ENCODE results near the gene CREBL2. TPM values are rescaled to one million over a fixed set of nuclear protein-coding genes. Genes with fewer than 3 reads are reported as not detected.
"Not testable (repeated sequence)": the region's sequence is repeated elsewhere in the genome, so short reads cannot be mapped to it uniquely, and the experiment has no call there.

Gene CREBL2
- total RNA-seq, 2 experiments from 2014 or later = 16.8 to 20.2 TPM

- Mint-ChIP-seq H3K27ac (no peak overlapping the region), H3K9me3 (ENCODE audit: low read depth) (peaks cover 7% of the 10 kb centered on the region), H3K27me3 (no peaks in the 10 kb centered on the region), H3K4me3 (no peak overlapping the region), H3K36me3 (ENCODE audit: low read depth) (peaks cover 43% of the 10 kb centered on the region), H3K4me1 (peaks cover 17% of the 10 kb centered on the region)
- POLR2A ChIA-PET = no interaction called here
- intact Hi-C loops (cut with DNase I, micrococcal nuclease) = no loop called here
- DNase-seq (no peak), ATAC-seq (no peak)
- CTCF ChIA-PET = interaction anchor here (5.9 kb wide), 1 partner anchor 10 kb away, joined by 32 read pairs; no protein-coding TSS in a partner anchor
These were observed 24.0 kb downstream of the CREBL2 start for GRCh38 chr12:12635651-12636050.

- H3K27ac Mint-ChIP-seq = peak overlapping the region; percentile 17
- ATAC-seq = peak; percentile 61
- H3K9me3 Mint-ChIP-seq (ENCODE audit: low read depth) = peaks cover 7% of the 10 kb centered on the region
- H3K36me3 Mint-ChIP-seq (ENCODE audit: low read depth) = peaks cover 46% of the 10 kb centered on the region
- POLR2A ChIA-PET = no interaction called here
- H3K4me1 Mint-ChIP-seq = peaks cover 7% of the 10 kb centered on the region
- no peak overlapping the region for H3K4me3 Mint-ChIP-seq
- CTCF ChIA-PET = interaction anchor here (0.7 kb wide), 2 partner anchors 14 to 250 kb away, joined by 3 read pairs; no protein-coding TSS in a partner anchor
- intact Hi-C loops (cut with DNase I, micrococcal nuclease) = no loop called here
- DNase-seq = no peak
- no peaks in the 10 kb centered on the region for H3K27me3 Mint-ChIP-seq
These were observed 25.0 kb downstream of the CREBL2 start for GRCh38 chr12:12636641-12637040.

GRCh38 chr12:12639995-12640394 lies 28.3 kb downstream of the CREBL2 start:
- H3K27me3 Mint-ChIP-seq; H3K9me3 Mint-ChIP-seq (ENCODE audit: low read depth); CTCF ChIA-PET; DNase-seq; H3K4me3 Mint-ChIP-seq; H3K4me1 Mint-ChIP-seq; POLR2A ChIA-PET; H3K27ac Mint-ChIP-seq; intact Hi-C loops (cut with DNase I, micrococcal nuclease); ATAC-seq: not testable (repeated sequence)
- H3K36me3 Mint-ChIP-seq (ENCODE audit: low read depth) = peaks cover 51% of the 10 kb centered on the region

GRCh38 chr12:12641650-12642049 lies 30.0 kb downstream of the CREBL2 start:
- H3K36me3 Mint-ChIP-seq (ENCODE audit: low read depth) = peaks cover 49% of the 10 kb centered on the region
- intact Hi-C loops (cut with DNase I, micrococcal nuclease) = no loop called here

GRCh38 chr12:12642916-12643315 lies 31.2 kb downstream of the CREBL2 start:
- DNase-seq (no peak), ATAC-seq (no peak)
- Mint-ChIP-seq H3K9me3 (ENCODE audit: low read depth) (peaks cover 16% of the 10 kb centered on the region), H3K4me1 (peaks cover 21% of the 10 kb centered on the region), H3K27ac (no peak overlapping the region), H3K4me3 (no peak overlapping the region), H3K36me3 (ENCODE audit: low read depth) (peaks cover 50% of the 10 kb centered on the region), H3K27me3 (no peaks in the 10 kb centered on the region)
- ChIA-PET CTCF (interaction anchor here (0.5 to 1.8 kb wide), 10 partner anchors 12 to 140 kb away, joined by 3 to 10 read pairs (median 3); no protein-coding TSS in a partner anchor), POLR2A (no interaction called here)
- intact Hi-C loops (cut with DNase I, micrococcal nuclease) = no loop called here

More at GRCh38 chr12:12641650-12642049, 30.0 kb downstream of the CREBL2 start:
- no peak for DNase-seq
- Mint-ChIP-seq H3K27me3 (no peaks in the 10 kb centered on the region), H3K9me3 (ENCODE audit: low read depth) (peaks cover 8% of the 10 kb centered on the region), H3K4me3 (no peak overlapping the region), H3K4me1 (peaks cover 21% of the 10 kb centered on the region), H3K27ac (no peak overlapping the region)
- POLR2A ChIA-PET = no interaction called here
- CTCF ChIA-PET = interaction anchor here (0.8 to 1.6 kb wide), 6 partner anchors 10 to 96 kb away, joined by 3 to 6 read pairs (median 4); no protein-coding TSS in a partner anchor
- no peak for ATAC-seq

- Mint-ChIP-seq H3K9me3 (ENCODE audit: low read depth) (peaks cover 27% of the 10 kb centered on the region), H3K4me3 (no peak overlapping the region), H3K27me3 (no peaks in the 10 kb centered on the region), H3K27ac (peak overlapping the region; percentile 58), H3K36me3 (ENCODE audit: low read depth) (peaks cover 39% of the 10 kb centered on the region), H3K4me1 (peaks cover 21% of the 10 kb centered on the region)
- intact Hi-C loops (cut with DNase I, micrococcal nuclease) = loop anchor here (1.0 to 5.0 kb wide), 4 partner anchors 33 to 82 kb away; partner anchors contain the start of gene GPR19 (in 1 of the 2)
- DNase-seq (peak; percentile 51), ATAC-seq (peak; percentile 75)
- CTCF ChIA-PET = interaction anchor here (0.6 to 2.6 kb wide), 30 partner anchors 9 to 1059 kb away, joined by 3 to 32 read pairs (median 4); partner anchors contain the start of gene MANSC1
- POLR2A ChIA-PET = interaction anchor here (0.5 to 1.0 kb wide), 3 partner anchors 60 to 284 kb away, joined by 3 to 4 read pairs (median 3); no protein-coding TSS in a partner anchor
These were observed 33.8 kb downstream of the CREBL2 start for GRCh38 chr12:12645485-12645884.

GRCh38 chr12:12645968-12646367 lies 34.3 kb downstream of the CREBL2 start:
- peaks cover 30% of the 10 kb centered on the region for H3K9me3 Mint-ChIP-seq (ENCODE audit: low read depth)
- peaks cover 21% of the 10 kb centered on the region for H3K4me1 Mint-ChIP-seq
- ChIA-PET POLR2A (interaction anchor here (0.6 to 1.0 kb wide), 3 partner anchors 90 to 285 kb away, joined by 3 to 4 read pairs (median 3); no protein-coding TSS in a partner anchor), CTCF (interaction anchor here (0.7 to 2.6 kb wide), 27 partner anchors 8 to 313 kb away, joined by 3 to 32 read pairs (median 4); partner anchors contain the start of gene MANSC1)
- DNase-seq = peak; percentile 41
- peak; percentile 89 for ATAC-seq
- intact Hi-C loops (cut with DNase I, micrococcal nuclease) = loop anchor here (1.0 to 5.0 kb wide), 5 partner anchors 34 to 81 kb away; partner anchors contain the start of gene GPR19 (in 1 of the 2)
- peaks cover 36% of the 10 kb centered on the region for H3K36me3 Mint-ChIP-seq (ENCODE audit: low read depth)
- peak overlapping the region; percentile 58 for H3K27ac Mint-ChIP-seq
- H3K27me3 Mint-ChIP-seq, H3K4me3 Mint-ChIP-seq: not testable (repeated sequence)

- H3K4me1 Mint-ChIP-seq = peaks cover 21% of the 10 kb centered on the region
- no peaks in the 10 kb centered on the region for H3K27me3 Mint-ChIP-seq
- peaks cover 30% of the 10 kb centered on the region for H3K9me3 Mint-ChIP-seq (ENCODE audit: low read depth)
- peaks cover 36% of the 10 kb centered on the region for H3K36me3 Mint-ChIP-seq (ENCODE audit: low read depth)
- DNase-seq (no peak), ATAC-seq (no peak)
- H3K27ac Mint-ChIP-seq = peak overlapping the region; percentile 60
- CTCF ChIA-PET = interaction anchor here (0.8 to 2.6 kb wide), 22 partner anchors 8 to 313 kb away, joined by 3 to 32 read pairs (median 4); no protein-coding TSS in a partner anchor
- POLR2A ChIA-PET = interaction anchor here (0.6 to 1.0 kb wide), 3 partner anchors 89 to 285 kb away, joined by 3 to 4 read pairs (median 3); no protein-coding TSS in a partner anchor
- no peak overlapping the region for H3K4me3 Mint-ChIP-seq
- intact Hi-C loops (cut with DNase I, micrococcal nuclease) = loop anchor here in 1 of 2 experiments (2.0 to 5.0 kb wide), 2 partner anchors 64 to 81 kb away; no protein-coding TSS in a partner anchor
These were observed 34.9 kb downstream of the CREBL2 start for GRCh38 chr12:12646483-12647072.

- no peak for ATAC-seq
- no peak for DNase-seq
- H3K27me3 Mint-ChIP-seq = no peaks in the 10 kb centered on the region
- ChIA-PET CTCF (interaction anchor here (2.6 kb wide), 1 partner anchor 7 kb away, joined by 8 read pairs; no protein-coding TSS in a partner anchor), POLR2A (no interaction called here)
- intact Hi-C loops (cut with DNase I, micrococcal nuclease) = loop anchor here in 1 of 2 experiments (5.0 kb wide), 1 partner anchor 79 kb away; no protein-coding TSS in a partner anchor
- H3K9me3 Mint-ChIP-seq (ENCODE audit: low read depth) = peaks cover 30% of the 10 kb centered on the region
- H3K36me3 Mint-ChIP-seq (ENCODE audit: low read depth) = peaks cover 30% of the 10 kb centered on the region
- H3K4me3 Mint-ChIP-seq = no peak overlapping the region
- H3K4me1 Mint-ChIP-seq = peaks cover 21% of the 10 kb centered on the region
- H3K27ac Mint-ChIP-seq = no peak overlapping the region
These were observed 36.6 kb downstream of the CREBL2 start for GRCh38 chr12:12648284-12648683.

GRCh38 chr12:12648951-12649650 lies 37.4 kb downstream of the CREBL2 start:
- ATAC-seq (no peak), DNase-seq (no peak)
- peaks cover 21% of the 10 kb centered on the region for H3K4me1 Mint-ChIP-seq
- no peak overlapping the region for H3K4me3 Mint-ChIP-seq
- peaks cover 29% of the 10 kb centered on the region for H3K36me3 Mint-ChIP-seq (ENCODE audit: low read depth)
- ChIA-PET POLR2A (no interaction called here), CTCF (interaction anchor here (1.2 to 1.4 kb wide), 2 partner anchors 86 to 140 kb away, joined by 4 to 5 read pairs; partner anchors contain the start of gene DUSP16)
- no peak overlapping the region for H3K27ac Mint-ChIP-seq
- peaks cover 30% of the 10 kb centered on the region for H3K9me3 Mint-ChIP-seq (ENCODE audit: low read depth)
- H3K27me3 Mint-ChIP-seq = no peaks in the 10 kb centered on the region
- intact Hi-C loops (cut with DNase I, micrococcal nuclease) = loop anchor here in 1 of 2 experiments (5.0 kb wide), 1 partner anchor 78 kb away; no protein-coding TSS in a partner anchor

GRCh38 chr12:12651752-12652151 lies 40.1 kb downstream of the CREBL2 start:
- H3K4me3 Mint-ChIP-seq = no peak overlapping the region
- peaks cover 18% of the 10 kb centered on the region for H3K36me3 Mint-ChIP-seq (ENCODE audit: low read depth)
- DNase-seq (no peak), ATAC-seq (no peak)
- peaks cover 28% of the 10 kb centered on the region for H3K9me3 Mint-ChIP-seq (ENCODE audit: low read depth)
- CTCF ChIA-PET = interaction anchor here (0.7 kb wide), 1 partner anchor 123 kb away, joined by 3 read pairs; no protein-coding TSS in a partner anchor
- H3K27ac Mint-ChIP-seq = no peak overlapping the region
- H3K4me1 Mint-ChIP-seq = peaks cover 8% of the 10 kb centered on the region
- intact Hi-C loops (cut with DNase I, micrococcal nuclease) = no loop called here
- no peaks in the 10 kb centered on the region for H3K27me3 Mint-ChIP-seq
- POLR2A ChIA-PET = no interaction called here
